GM12872 (cell line): Measurements from ENCODE around the gene PFDN1.

Experiments
- CTCF ChIP-seq: IDR thresholded peaks from 3 replicates; pipeline ENCODE4 v1.5.1; 2011; ENCODE audit warnings: low read depth, mild to moderate bottlenecking, low read length, moderate library complexity; ENCODE audit not compliant: insufficient read depth

The PFDN1 gene

GRCh38 chr5:140265845-140266244, 37.1 kb downstream of the PFDN1 start:
- TF ChIP-seq CTCF: no peak

- no peak for TF ChIP-seq CTCF
These were observed 40.1 kb downstream of the PFDN1 start for GRCh38 chr5:140262839-140263238.

- no peak for TF ChIP-seq CTCF
These were observed 40.7 kb downstream of the PFDN1 start for GRCh38 chr5:140262221-140262620.

- TF ChIP-seq CTCF: no peak
These were observed 41.3 kb downstream of the PFDN1 start for GRCh38 chr5:140261403-140262171.

- no peak for TF ChIP-seq CTCF
These were observed 42.7 kb downstream of the PFDN1 start for GRCh38 chr5:140260089-140260656.

- no peak for TF ChIP-seq CTCF
These were observed 43.4 kb downstream of the PFDN1 start for GRCh38 chr5:140259500-140259899.

GRCh38 chr5:140258873-140259272, 44.0 kb downstream of the PFDN1 start:
- no peak for TF ChIP-seq CTCF
